Measurements from ENCODE around the gene MADD.

Gene MADD

DNA sequence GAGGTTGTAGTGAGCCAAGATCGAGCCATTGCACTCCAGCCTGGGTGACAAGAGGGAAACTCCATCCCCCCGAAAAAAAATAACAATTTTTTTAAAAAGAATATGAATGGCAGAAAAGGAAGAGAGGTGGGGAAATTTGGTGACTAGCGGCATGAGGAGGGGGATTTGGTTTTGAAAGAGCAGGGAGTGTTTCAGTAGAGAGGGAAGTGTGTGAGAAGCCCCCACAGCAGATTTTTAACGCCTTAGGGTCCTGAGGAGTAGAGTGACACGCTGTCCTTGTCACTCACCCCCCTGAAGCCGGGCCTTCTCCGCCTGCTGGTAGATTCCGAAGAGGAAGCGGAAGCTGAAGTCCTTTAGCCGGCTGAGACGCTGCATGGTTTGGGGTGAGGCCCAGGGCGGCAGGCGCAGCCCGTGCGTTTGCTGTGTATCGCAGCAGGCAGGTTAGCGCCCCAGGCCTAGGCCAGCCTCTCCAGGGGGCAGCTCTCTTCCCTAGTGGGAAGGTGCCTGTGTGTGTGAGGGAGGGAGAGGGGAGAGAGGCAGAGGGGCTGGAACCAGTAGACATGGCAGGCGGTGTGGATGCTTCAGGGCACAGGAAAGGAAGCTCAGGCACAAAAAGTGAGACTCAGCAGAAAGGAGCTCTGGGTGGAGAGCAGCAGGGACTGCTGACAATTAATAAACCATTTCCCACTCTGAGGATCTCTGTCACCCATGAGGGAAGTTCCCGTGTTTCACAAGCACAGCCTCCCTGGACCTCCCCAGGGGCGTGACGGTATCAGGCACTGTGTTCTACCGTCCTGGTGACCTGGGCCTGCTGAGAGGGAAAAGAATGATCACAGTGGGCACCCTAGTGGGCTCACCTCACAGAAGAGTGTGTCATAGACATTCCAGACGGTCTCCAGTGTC, 25.2 kb upstream of the MADD start:
- TF ChIP-seq, protein P1, sequence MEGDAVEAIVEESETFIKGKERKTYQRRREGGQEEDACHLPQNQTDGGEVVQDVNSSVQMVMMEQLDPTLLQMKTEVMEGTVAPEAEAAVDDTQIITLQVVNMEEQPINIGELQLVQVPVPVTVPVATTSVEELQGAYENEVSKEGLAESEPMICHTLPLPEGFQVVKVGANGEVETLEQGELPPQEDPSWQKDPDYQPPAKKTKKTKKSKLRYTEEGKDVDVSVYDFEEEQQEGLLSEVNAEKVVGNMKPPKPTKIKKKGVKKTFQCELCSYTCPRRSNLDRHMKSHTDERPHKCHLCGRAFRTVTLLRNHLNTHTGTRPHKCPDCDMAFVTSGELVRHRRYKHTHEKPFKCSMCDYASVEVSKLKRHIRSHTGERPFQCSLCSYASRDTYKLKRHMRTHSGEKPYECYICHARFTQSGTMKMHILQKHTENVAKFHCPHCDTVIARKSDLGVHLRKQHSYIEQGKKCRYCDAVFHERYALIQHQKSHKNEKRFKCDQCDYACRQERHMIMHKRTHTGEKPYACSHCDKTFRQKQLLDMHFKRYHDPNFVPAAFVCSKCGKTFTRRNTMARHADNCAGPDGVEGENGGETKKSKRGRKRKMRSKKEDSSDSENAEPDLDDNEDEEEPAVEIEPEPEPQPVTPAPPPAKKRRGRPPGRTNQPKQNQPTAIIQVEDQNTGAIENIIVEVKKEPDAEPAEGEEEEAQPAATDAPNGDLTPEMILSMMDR (IDR thresholded peaks at IDR 0.05; ENCODE audit: low read depth, low read length) = no peak
- no peak overlapping the region for H3K4me3 ChIP-seq (ENCODE audit: low read depth, low read length)

DNA sequence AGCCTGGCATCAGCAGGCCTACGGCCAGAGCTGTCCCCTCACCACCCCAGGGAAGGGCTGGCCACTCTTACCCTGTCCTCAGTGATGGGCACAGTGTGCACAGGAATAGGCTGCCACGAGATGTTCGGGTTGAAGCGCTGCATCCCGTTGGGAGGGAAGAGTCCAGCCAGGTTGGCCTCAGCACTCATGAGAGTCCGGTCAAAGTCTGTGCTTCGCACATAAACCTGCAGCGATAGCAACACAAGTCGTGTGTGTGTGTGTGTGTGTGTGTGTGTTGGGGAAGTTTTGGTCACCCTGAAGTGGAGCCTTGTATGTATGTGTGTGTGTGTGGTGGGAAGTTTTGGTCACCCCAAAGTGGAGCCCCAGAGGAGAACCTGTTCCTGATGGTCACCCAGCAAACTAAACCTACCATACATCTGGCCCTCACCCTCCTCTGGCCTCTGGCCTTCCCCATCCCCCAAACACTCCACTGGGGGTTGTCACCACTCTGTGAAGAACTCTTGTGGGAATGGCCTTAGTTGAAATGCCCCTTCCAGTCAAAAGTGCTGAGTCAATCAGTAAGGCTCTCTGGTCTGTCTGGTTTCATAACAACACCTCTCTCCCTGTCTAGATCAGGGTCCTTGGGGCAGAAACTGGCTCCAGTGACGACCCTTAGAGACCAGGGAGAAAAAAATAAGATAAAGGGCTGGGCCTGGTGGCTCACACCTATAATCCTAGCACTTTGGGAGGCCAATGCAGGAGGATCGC, 24.1 kb upstream of the MADD start:
- no peak overlapping the region for H3K4me3 ChIP-seq (ENCODE audit: low read depth, low read length)
- TF ChIP-seq, protein P1 (IDR thresholded peaks at IDR 0.05; ENCODE audit: low read depth, low read length) = no peak

DNA sequence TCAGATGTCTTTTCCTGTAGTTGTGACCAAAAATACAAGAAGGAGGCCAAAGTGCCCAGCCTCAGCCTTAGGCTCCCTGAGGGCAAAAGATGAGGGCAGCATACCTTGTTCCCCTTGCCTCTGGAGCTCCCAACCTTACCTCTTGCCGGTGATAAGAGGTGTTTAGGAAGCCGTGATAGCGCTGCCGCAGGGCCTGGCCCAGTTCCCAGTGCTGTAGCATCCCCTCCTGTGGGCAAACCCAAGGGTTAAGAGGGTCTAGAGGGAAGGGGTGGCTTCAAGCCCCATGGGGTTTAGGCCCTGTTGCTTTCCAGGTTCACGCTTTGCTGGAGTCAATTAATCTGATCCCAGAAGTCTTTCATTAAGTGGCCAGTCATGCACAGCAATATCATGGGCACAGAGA, 22.4 kb upstream of the MADD start:
- H3K4me3 ChIP-seq (ENCODE audit: low read depth, low read length) = peak overlapping the region; percentile 90
- TF ChIP-seq, protein P1 (IDR thresholded peaks at IDR 0.05; ENCODE audit: low read depth, low read length) = no peak

DNA sequence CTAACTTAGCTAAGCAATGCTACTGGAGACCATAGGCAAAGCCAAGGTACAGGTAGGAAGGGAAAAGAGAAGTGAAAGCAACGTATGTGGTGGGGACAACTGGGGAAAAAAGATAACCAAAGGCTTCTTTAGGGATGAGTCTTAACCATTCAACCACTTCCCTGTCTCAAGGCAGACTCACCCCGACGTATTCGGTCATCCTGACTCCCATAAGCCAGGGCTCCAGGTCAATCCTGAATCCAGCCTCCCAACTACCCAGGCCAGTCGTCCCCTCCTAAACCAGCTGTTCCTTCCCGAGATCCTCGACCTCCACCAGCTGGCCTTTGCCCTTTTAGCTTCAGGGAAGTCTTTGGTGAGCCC, 21.6 kb upstream of the MADD start:
- peak overlapping the region; percentile 90 for H3K4me3 ChIP-seq (ENCODE audit: low read depth, low read length)
- TF ChIP-seq, protein P1 (IDR thresholded peaks at IDR 0.05; ENCODE audit: low read depth, low read length) = no peak

DNA sequence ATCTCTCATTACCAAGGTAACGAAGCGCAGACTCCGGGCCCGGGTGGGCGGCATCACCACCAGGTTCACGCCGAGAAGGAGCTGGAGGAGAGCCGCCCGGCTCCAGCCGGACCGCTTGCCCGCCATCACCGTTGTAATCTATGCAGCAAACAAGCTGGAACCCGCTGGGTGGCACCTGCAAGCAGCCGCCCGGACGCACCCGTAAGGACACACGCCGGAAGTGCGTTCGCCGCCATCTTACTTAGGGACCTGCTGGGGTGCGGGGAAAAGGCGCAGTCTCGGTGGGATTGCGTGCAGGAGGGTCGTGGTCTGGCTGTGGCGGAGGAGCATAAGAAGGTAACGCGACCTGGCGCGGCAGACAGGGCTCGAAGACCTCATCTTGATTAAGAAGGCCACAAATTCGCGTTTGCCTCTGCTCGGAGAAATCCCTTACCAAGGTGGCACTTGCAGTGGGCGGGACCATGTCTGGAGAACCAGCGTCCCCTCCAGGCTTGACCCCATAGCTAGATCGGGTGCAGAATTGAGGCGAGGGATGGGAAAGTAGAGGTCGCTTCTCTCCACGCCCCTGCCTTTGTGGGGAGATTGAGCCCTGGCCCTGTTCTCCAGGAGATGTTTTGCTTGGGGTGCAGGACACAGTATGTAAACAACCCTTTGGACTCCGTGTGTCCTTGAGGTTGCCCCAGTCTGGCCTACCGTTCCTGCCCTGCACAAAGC, 21.1 kb upstream of the MADD start, which contains the start of gene ACP2:
Gene ACP2 (minus strand): TSS at position 151 of the 714 bp plus-strand sequence. CDS start 25 bp downstream, at position 126.
- peak within 1 kb of the TSS; percentile 90 for H3K4me3 ChIP-seq (ENCODE audit: low read depth, low read length)
- TF ChIP-seq, protein P1 (IDR thresholded peaks at IDR 0.05; ENCODE audit: low read depth, low read length) = 0 out of 2 replicates have a peak, but pooled peaks have one; percentile 9

DNA sequence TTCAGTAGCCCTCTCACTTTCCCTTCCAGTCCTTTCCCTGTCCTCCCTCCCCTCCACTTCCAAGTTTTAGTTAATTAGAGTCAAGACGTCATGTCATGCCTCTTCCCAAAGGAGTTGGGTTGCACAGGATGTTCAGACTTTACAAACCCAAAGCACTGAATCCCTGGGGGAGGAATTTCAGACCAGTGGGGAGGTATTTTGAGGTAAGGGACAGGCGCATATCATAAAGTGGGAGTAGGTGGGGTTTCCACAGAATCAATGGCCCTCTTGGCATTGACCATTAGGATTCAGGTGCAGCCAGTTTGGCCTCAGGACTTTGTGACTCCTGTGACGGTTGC, 20.6 kb upstream of the MADD start:
- H3K4me3 ChIP-seq (ENCODE audit: low read depth, low read length) = peak overlapping the region; percentile 90
- TF ChIP-seq, protein P1 (IDR thresholded peaks at IDR 0.05; ENCODE audit: low read depth, low read length) = no peak

Measured in WI38 (cell line).